Sigmoid colon (tissue), 7 donors: Measurements from ENCODE around the gene KLHL29. TPM values are rescaled to one million over a fixed set of nuclear protein-coding genes. Genes with fewer than 3 reads are reported as not detected.

Experiments used
- DNase-seq: peaks from one replicate; pipeline ENCODE4 v3.0.0-alpha.2; 2019
- H3K27ac ChIP-seq, 4 donors: fragments of 200-600 bp; sonication (generic); one replicate each; pipeline ENCODE4 v1.5.1; 2016 to 2019; ENCODE audit warnings: mild to moderate bottlenecking in 1 of 4
- H3K27me3 ChIP-seq, 3 donors: fragments of 200-600 bp; sonication (generic); one replicate each; pipeline ENCODE4 v1.5.1; 2019; ENCODE audit warnings: mild to moderate bottlenecking in 1 of 3
- H3K36me3 ChIP-seq, 4 donors: fragments of 200-600 bp; sonication (generic); one replicate each; pipeline ENCODE4 v1.5.1; 2016 to 2019
- H3K4me1 ChIP-seq, 4 donors: fragments of 200-600 bp; sonication (generic); one replicate each; pipeline ENCODE4 v1.5.1; 2017 to 2019
- H3K4me3 ChIP-seq, 4 donors: fragments of 200-600 bp; sonication (generic); one replicate each; pipeline ENCODE4 v1.5.1; 2017 to 2019; ENCODE audit warnings: mild to moderate bottlenecking in 2 of 4, moderate library complexity in 1 of 4
- H3K9me3 ChIP-seq, 4 donors: fragments of 200-600 bp in 3 of 4; sonication (generic) in 3 of 4; one replicate each; pipeline versions ENCODE4 v1.5.1 to v1.6.1; 2013 to 2019
- EP300 ChIP-seq, 4 donors: sonication (generic); formaldehyde crosslinking; IDR thresholded peaks; one replicate each; pipeline ENCODE4 v1.6.1; 2017; ENCODE audit warnings: antibody characterized with exemption in 4 of 4
- POLR2A ChIP-seq, 2 donors: fragments of 450-650 bp; IDR thresholded peaks; one replicate each; pipeline ENCODE4 v1.6.1; 2016; ENCODE audit warnings: antibody characterized with exemption in 2 of 2, mild to moderate bottlenecking in 2 of 2, moderate library complexity in 2 of 2
- POLR2AphosphoS5 ChIP-seq, 4 donors: sonication (generic); formaldehyde crosslinking; IDR thresholded peaks; one replicate each; pipeline ENCODE4 v1.6.1; 2017; ENCODE audit warnings: antibody characterized with exemption in 4 of 4
- WGBS, 2 donors: extraction: QIAGEN DNeasy Blood & Tissue Kit; methylation state at CpG; one replicate each; pipeline ENCODE4 v1.1.7; 2013; 5-methylcytosine and 5-hydroxymethylcytosine counted together
- intact Hi-C: fragments of 100-400 bp; cut with DNase I; formaldehyde crosslinking; loops from one replicate; pipeline ENCODE4 v1.15.1; 2023
- polyA plus RNA-seq, 3 donors: library from polyadenylated mRNA; stranded (reverse); fragments of 200-250 nt; gene quantifications; one replicate each; pipeline ENCODE4 v1.2.3, GENCODE V29; 2013
- total RNA-seq, 4 donors: library from RNA; depleted of rRNA; stranded (reverse); fragments of >200 nt; gene quantifications; one replicate each; pipeline ENCODE4 v1.1.0, GENCODE V29; 2016
- TF ChIP-seq, protein P1 (sequence below), 4 experiments: fragments of 450-650 bp in 3 of 4; fragments of 200-600 bp in 1 of 4; IDR thresholded peaks; one replicate each; pipeline ENCODE4 v1.5.1; 2016 to 2019; ENCODE audit warnings: antibody characterized with exemption in 4 of 4, mild to moderate bottlenecking in 3 of 4, moderate library complexity in 2 of 4
- donor health status: healthy with polysubstance abuse.
- donor health status: Bipolar disorder and iron deficiency.
- donor health status: healthy.

The KLHL29 gene
- total and polyA plus RNA-seq, 7 donors: 0.46 to 25.5 (median 6.3) TPM

DNA sequence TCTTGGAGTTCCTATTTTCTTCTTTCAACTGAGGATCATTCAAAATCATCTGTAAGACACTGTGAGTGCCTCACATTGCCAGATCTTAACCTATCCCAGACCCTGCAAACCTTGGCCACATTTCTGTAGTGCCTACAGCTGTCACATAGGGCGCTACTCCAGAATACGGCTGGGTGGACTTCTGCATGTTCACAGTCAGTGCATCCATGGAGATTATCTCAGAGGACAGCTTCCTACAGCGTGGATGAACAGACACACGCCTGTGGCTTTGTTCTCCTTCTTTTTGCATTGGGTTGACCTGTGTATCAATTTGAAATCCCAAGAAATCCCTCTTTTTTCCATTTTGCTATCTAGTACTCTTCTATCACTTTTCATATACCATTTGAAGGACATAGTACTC lies 1.9 kb upstream of the KLHL29 start:
- H3K4me3 ChIP-seq: no peak overlapping the region
- intact Hi-C loops: loop anchor here (5.0 to 10.0 kb wide), 2 partner anchors 279 to 542 kb away; partner anchors contain the start of gene ATAD2B
- 85 to 86% methylated on average over 4 of the region's 4 CpGs for WGBS, 2 donors
- peaks cover 0 to 17% (median 8%) of the 10 kb centered on the region in 4 donors for H3K4me1 ChIP-seq
- TF ChIP-seq POLR2AphosphoS5 (IDR thresholded peaks at IDR 0.05) (no peak), EP300 (IDR thresholded peaks at IDR 0.05) (no peak), POLR2A (IDR thresholded peaks at IDR 0.05) (no peak)
- TF ChIP-seq, protein P1, sequence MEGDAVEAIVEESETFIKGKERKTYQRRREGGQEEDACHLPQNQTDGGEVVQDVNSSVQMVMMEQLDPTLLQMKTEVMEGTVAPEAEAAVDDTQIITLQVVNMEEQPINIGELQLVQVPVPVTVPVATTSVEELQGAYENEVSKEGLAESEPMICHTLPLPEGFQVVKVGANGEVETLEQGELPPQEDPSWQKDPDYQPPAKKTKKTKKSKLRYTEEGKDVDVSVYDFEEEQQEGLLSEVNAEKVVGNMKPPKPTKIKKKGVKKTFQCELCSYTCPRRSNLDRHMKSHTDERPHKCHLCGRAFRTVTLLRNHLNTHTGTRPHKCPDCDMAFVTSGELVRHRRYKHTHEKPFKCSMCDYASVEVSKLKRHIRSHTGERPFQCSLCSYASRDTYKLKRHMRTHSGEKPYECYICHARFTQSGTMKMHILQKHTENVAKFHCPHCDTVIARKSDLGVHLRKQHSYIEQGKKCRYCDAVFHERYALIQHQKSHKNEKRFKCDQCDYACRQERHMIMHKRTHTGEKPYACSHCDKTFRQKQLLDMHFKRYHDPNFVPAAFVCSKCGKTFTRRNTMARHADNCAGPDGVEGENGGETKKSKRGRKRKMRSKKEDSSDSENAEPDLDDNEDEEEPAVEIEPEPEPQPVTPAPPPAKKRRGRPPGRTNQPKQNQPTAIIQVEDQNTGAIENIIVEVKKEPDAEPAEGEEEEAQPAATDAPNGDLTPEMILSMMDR (IDR thresholded peaks at IDR 0.05): no peak
- no peak overlapping the region for H3K27ac ChIP-seq
- no peaks in the 10 kb centered on the region for H3K9me3 ChIP-seq
- no peaks in the 10 kb centered on the region for H3K36me3 ChIP-seq
- H3K27me3 ChIP-seq: no peaks in the 10 kb centered on the region
- DNase-seq: no peak

DNA sequence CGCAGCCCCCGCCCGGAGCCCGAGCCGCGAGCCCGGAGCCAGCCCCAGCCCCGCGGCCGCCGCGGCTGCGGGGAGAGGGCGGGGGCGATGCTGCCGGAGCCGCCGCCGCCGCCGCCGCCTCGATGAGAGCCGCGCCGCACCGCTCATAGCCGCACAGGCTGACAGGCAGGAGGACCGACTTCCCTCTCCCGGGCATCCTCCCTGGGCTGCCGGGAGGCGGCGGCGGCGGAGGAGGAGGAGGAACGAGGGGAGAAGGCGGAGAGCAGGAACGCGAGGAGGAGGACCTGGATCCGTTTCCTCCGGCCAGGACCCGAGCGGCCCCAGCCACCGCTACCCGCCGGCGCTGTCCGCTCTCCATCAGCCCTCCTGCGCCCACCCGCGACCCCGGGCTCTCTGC lies 370 bp downstream of the KLHL29 start:
- intact Hi-C loops: loop anchor here (1.0 to 10.0 kb wide), 4 partner anchors 67 to 539 kb away; partner anchors contain the start of gene ATAD2B
- Histone ChIP-seq H3K4me3 (peak overlapping the region; percentile 75 to 94 (median 88)), H3K4me1 (peaks cover 0 to 21% (median 11%) of the 10 kb centered on the region in 4 donors), H3K27me3 (no peaks in the 10 kb centered on the region), H3K9me3 (no peaks in the 10 kb centered on the region), H3K27ac (peak overlapping the region; percentile 91 to 98 (median 96)), H3K36me3 (no peaks in the 10 kb centered on the region)
- TF ChIP-seq EP300 (IDR thresholded peaks at IDR 0.05) (no peak), POLR2A (IDR thresholded peaks at IDR 0.05) (no peak), POLR2AphosphoS5 (IDR thresholded peaks at IDR 0.05) (no peak)
- TF ChIP-seq, protein P1 (IDR thresholded peaks at IDR 0.05): no peak
- peak; percentile 74 for DNase-seq
- 0 to 1% methylated on average over 52 of the region's 52 CpGs for WGBS, 2 donors

DNA sequence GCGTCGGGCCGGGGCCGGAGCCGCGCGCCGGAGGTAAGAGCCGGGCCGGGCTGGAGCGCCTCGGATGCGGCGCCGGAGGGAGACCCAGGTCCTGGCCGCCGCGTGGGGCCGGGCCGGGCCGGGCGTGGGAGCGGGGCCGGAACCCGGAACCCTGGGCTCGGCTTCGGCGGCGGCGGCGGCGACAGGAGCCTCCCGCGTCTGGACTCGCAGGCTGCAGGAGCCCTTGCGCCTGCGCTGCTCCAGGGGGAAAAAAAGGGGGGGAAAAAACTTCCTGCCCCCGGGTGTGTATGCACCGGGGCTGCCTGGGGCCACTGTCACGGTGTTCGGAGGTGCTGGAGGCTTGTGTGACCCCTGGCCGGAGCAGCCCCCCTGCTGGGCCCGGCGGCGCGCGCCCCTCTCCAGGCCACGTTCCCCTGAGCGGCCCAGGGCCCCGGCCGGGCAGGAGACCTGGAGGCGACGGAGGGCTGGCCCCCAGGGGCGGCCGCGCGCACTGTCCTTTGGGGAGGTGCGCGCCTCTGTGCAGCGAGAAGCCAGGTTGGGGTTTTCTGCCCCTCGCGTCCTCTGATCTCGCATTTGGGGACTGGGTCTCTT lies 864 bp downstream of the KLHL29 start:
- Histone ChIP-seq H3K27me3 (no peaks in the 10 kb centered on the region), H3K36me3 (no peaks in the 10 kb centered on the region), H3K4me3 (peak overlapping the region; percentile 75 to 94 (median 88)), H3K4me1 (peaks cover 0 to 21% (median 12%) of the 10 kb centered on the region in 4 donors), H3K9me3 (no peaks in the 10 kb centered on the region), H3K27ac (peak overlapping the region; percentile 91 to 98 (median 96))
- intact Hi-C loops: loop anchor here (1.0 to 10.0 kb wide), 4 partner anchors 66 to 539 kb away; partner anchors contain the start of gene ATAD2B
- no peak for DNase-seq
- TF ChIP-seq EP300 (IDR thresholded peaks at IDR 0.05) (no peak), POLR2AphosphoS5 (IDR thresholded peaks at IDR 0.05) (no peak), POLR2A (IDR thresholded peaks at IDR 0.05) (no peak)
- TF ChIP-seq, protein P1 (IDR thresholded peaks at IDR 0.05): no peak
- WGBS, 2 donors: 1% methylated on average over 63 of the region's 63 CpGs

DNA sequence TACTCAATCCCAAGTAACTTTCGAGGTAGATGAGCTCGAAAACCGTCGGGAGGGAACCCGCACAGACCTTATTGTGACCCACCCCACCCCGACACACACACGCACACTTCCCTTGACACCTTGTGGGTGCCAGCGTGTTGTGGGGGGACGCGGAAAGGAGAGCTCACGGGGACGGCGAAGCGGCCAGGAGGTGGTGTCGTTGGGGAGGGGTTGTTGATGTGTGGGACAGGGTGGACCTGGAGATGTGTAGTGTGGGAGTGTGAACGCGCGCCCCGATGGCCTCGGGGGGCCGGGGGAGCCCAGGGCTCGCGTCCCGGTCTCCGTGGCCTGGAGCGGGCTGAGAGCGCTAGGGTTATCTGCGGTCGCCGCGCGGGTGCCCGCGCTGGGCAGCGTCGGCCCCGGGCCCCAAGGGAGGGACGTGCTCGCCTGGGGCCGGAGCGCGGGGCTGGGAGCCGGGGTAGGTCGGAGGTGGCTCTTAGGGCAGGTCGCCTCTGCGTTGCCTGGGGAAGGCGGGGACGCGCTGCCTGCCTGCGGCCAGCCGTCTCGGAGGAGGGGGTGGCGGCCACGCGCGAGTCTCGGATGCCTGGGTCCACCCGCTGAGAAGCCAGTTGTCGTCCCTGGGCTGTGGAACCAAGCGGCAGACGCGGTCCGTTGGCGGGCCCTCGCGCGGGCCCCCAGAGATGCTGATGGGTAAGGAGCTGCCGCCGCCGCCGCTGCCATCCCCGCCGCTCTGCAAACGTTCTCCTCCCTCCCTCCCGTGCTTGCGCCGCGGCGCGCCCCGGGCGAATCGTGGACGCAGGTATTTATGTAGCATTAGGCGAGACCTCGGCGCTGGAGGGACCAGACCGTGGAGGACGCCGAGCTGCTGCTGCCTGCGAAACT lies 1.6 kb downstream of the KLHL29 start:
- Histone ChIP-seq H3K4me3 (peak overlapping the region; percentile 75 to 94 (median 88)), H3K27me3 (no peaks in the 10 kb centered on the region), H3K27ac (peak overlapping the region; percentile 91 to 98 (median 96)), H3K9me3 (no peaks in the 10 kb centered on the region), H3K4me1 (peaks cover 0 to 22% (median 14%) of the 10 kb centered on the region in 4 donors), H3K36me3 (no peaks in the 10 kb centered on the region)
- 0 to 1% methylated on average over 91 of the region's 91 CpGs for WGBS, 2 donors
- peak; percentile 81 for DNase-seq
- TF ChIP-seq POLR2A (IDR thresholded peaks at IDR 0.05) (peak in 1 of 2 donors; percentile 5), POLR2AphosphoS5 (IDR thresholded peaks at IDR 0.05) (peak in 3 of 4 donors; percentile 23 to 48 (median 31)), EP300 (IDR thresholded peaks at IDR 0.05) (no peak)
- intact Hi-C loops: loop anchor here (5.0 to 10.0 kb wide), 3 partner anchors 66 to 538 kb away; partner anchors contain the start of gene ATAD2B

DNA sequence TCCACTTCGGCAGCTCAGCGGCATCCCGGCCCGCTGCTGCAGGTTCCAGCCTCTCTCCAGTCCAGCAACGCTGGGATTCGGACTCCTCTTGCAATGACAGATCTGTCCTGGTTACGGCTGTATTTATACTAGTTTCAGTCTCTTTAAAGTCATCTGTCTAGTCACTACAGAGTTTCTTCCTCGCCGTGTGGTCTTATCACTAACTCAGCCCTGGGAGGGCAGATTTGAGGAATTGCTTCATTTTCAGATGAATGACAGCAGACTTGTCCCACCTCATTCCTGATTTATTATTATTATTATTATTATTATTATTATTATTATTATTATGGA lies 2.2 kb downstream of the KLHL29 start:
- peak overlapping the region; percentile 75 to 94 (median 88) for H3K4me3 ChIP-seq
- WGBS, 2 donors: 2 to 5% methylated on average over 9 of the region's 9 CpGs
- H3K27me3 ChIP-seq: no peaks in the 10 kb centered on the region
- peak overlapping the region; percentile 91 to 98 (median 96) for H3K27ac ChIP-seq
- no peaks in the 10 kb centered on the region for H3K9me3 ChIP-seq
- peaks cover 0 to 24% (median 14%) of the 10 kb centered on the region in 4 donors for H3K4me1 ChIP-seq
- intact Hi-C loops: loop anchor here (5.0 to 10.0 kb wide), 3 partner anchors 65 to 538 kb away; partner anchors contain the start of gene ATAD2B
- TF ChIP-seq POLR2A (IDR thresholded peaks at IDR 0.05) (peak in 1 of 2 donors; percentile 2), POLR2AphosphoS5 (IDR thresholded peaks at IDR 0.05) (no peak), EP300 (IDR thresholded peaks at IDR 0.05) (no peak)
- TF ChIP-seq, protein P1 (IDR thresholded peaks at IDR 0.05): no peak
- H3K36me3 ChIP-seq: no peaks in the 10 kb centered on the region
- DNase-seq: no peak
